Stimulated activated CD4-positive, alpha-beta T cell treated with anti-CD3 and anti-CD28 coated beads, Interleukin-4, amount 100 ng/mL, for 1 hour (primary cell): ENCODE data around the gene UGGT2.
A peak's percentile ranks its signal among the peaks of the same experiment; 100 is the strongest.
"Not testable (repeated sequence)": the region's sequence is repeated elsewhere in the genome, so short reads cannot be mapped to it uniquely, and the experiment has no call there.

Source experiments
- DNase-seq: peaks from one replicate; pipeline ENCODE4 v3.0.0-alpha.2; 2020

UGGT2 gene

GRCh38 chr13:95880331-95880730 is 172.9 kb downstream of the UGGT2 start:
- DNase-seq = no peak

- no peak for DNase-seq
These were observed 178.9 kb downstream of the UGGT2 start for GRCh38 chr13:95874286-95874685.

GRCh38 chr13:95870421-95870820 is 182.8 kb downstream of the UGGT2 start:
- no peak for DNase-seq

GRCh38 chr13:95865080-95865615 is 188.1 kb downstream of the UGGT2 start:
- DNase-seq = no peak

GRCh38 chr13:95862408-95862807 is 190.8 kb downstream of the UGGT2 start:
- DNase-seq = no peak

- no peak for DNase-seq
These were observed 191.9 kb downstream of the UGGT2 start for GRCh38 chr13:95861296-95861695.

DNA sequence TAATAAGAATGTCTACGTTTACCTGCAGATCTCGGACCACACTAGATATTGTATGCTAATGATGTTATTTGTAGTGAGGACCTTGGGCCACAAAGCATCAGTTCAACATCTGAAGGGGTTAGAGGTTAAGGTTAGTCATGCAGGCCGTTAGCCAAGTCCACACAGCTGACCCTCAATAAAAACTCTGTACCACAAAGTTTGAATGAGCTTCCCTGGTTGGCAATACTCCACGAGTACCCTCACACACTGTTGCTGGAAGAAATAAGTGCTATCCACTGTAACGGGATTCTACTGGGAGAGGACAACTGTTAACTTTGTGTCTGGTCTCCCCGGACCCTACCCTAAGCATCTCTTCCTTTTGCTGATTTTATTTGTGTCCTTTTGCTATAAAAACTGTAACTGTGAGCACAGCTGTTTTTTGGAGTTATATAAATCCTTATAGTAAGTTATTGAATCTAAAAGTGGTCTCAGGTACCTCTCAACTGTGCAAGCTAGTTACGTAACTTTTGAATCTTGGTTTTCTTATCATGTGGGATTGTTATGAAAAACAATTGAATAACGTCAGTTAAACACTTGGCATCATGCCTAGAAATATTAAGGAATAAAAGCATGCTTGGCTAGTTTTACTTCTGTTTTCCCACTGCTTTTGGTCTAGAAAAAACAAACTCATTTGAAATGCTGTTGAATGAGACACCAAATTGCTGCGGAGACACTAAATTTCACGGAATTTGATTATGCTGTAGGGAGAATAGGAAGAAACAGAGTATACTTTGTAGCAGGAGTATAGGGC is 194.7 kb downstream of the UGGT2 start:
- DNase-seq = no peak

DNA sequence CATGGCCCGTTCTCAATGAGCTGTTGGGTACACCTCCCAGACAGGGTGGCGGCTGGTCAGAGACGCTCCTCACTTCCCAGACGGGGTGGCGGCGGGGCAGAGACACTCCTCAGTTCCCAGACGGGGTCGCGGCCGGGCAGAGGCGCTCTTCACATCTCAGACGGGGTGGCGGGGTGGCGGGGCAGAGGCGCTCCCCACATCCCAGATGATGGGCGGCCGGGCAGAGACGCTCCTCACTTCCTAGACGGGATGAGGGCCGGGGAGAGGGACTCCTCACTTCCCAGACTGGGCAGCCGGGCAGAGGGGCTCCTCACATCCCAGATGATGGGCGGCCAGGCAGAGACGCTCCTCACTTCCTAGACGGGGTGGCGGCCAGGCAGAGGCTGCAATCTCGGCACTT is 207.5 kb downstream of the UGGT2 start:
- not testable (repeated sequence) for DNase-seq

GRCh38 chr13:95842898-95843297 is 210.3 kb downstream of the UGGT2 start:
- DNase-seq = no peak

DNA sequence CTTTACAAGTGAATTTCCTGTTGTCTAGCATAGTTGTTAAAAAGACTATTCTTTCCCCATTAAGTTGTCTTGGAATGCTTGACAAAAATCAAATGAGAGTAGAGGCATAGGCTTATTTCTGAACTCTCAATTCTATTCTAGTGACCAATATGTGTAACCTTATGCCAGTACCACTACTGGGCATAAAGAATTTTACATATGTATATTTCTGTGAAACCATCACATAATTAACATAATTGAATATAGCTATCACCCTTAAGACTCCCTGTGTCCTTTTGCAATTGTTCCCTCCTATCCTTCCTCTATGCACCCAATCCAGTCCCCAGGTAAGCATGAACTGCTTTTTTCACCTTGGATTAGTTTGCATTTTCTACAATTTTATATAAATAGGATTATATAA is 211.3 kb downstream of the UGGT2 start:
- DNase-seq = no peak

DNA sequence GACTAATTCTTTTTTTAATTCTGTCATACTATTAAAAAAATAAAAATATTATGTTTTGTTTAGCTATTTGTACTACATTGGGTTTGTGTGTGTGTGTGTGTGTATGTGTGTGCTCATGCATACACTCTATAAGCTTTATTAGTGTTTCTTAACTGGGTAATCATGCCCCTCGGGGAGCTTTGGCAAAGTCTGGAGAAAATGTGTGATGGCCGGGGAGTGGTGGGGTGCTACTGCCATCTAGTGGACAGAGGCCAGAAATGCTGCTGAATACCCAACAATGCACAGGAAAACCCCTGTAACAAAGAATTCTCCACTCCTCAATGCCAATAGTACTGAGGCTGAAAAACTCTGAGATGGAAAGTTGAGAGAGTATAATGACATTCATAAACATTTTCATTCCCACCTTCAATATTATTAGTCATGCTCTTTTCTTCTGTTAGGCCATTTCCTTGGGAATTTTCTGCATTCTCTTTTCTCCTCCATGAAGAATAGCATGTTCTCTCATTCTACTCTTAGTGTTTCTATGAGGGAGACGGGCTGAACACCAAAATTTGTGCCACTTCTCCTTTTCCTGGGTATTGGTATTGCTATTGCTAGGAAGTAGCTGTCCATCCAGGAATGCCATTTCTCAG is 219.0 kb downstream of the UGGT2 start:
- DNase-seq = peak; percentile 59

GRCh38 chr13:95833719-95834118 is 219.5 kb downstream of the UGGT2 start:
- no peak for DNase-seq

DNA sequence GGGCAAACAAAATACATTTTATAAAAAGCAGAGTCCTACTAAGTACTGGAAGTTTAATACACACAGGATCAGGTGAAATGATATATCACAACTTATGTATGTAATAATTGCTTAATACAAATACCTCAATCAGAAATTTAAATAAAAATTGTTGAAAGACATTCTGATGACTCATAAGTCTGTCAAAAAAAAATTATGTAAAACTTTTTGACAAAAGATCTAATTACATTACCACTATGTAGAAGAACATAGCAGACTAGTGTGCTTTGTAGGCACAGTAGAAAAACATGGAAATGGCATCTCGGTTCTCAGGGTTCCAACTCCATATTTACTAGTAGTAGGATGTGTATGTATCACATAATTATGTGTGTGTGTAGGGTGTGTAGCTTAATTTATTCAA is 220.1 kb downstream of the UGGT2 start:
- DNase-seq = no peak

GRCh38 chr13:95822303-95822702 is 230.9 kb downstream of the UGGT2 start:
- DNase-seq = no peak

GRCh38 chr13:95814495-95814894 is 238.7 kb downstream of the UGGT2 start:
- no peak for DNase-seq

GRCh38 chr13:95813139-95813538 is 240.1 kb downstream of the UGGT2 start:
- no peak for DNase-seq

- DNase-seq = no peak
These were observed 243.8 kb downstream of the UGGT2 start for GRCh38 chr13:95809429-95809828.

- no peak for DNase-seq
These were observed 247.3 kb downstream of the UGGT2 start for GRCh38 chr13:95805921-95806320.

- DNase-seq = no peak
These were observed 251.4 kb downstream of the UGGT2 start for GRCh38 chr13:95801825-95802224.

GRCh38 chr13:95800436-95800835 is 252.8 kb downstream of the UGGT2 start:
- no peak for DNase-seq

DNA sequence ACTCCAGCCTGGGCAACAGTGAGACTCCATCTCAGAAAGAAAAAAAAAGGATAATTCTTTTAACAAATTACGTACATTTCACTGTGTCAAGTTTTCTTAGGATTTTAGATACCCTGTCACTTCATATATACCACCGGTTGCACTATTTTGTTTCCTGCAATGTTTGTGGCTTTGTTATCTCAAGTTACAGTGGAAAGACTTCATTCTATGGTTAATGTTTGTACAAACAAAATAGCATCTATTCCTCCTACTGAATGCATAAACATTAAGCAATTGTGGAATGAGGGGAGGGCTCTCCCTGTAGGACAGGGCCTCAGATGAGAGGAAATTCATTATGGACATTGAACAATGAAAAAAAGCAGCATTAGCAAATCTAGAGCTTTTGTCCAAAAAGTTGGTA is 256.2 kb downstream of the UGGT2 start:
- no peak for DNase-seq

GRCh38 chr13:95793781-95794180 is 259.4 kb downstream of the UGGT2 start:
- no peak for DNase-seq

GRCh38 chr13:95793018-95793555 is 260.1 kb downstream of the UGGT2 start:
- no peak for DNase-seq

DNA sequence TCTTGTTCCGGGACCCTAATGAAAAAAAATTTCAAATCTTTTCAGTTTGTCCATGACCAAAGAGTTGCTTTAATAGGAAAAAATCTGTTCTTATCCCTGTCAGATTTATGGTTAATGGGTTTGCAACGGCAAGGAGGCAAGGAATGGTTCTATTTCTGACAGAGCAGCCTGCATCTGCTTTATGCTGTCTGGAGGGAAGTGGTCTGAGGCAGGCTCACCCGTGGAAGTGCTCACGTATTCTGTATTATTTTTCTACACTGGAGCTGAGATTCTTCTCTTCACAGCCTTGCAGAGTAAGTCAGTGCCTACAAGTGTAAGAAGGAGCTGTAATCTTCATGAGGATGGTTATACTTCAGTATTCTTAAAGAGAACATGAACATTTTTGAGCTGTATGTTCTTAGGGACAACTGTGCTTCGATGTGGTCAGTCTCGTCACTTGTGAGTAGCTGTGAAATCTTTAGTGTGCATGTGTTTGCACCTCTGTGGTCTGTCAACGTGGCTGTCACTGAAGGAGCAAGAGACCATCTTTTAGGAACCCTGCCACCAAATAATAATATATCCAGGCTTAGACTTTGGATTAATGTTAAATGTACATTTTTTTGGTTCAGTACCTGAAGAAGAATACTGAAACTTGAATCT is 262.0 kb downstream of the UGGT2 start:
- DNase-seq = no peak
